Measurements from ENCODE around the gene MAPK7.

GRCh38 chr17:19385521-19385983 is 7.3 kb downstream of the MAPK7 start:
- TF ChIP-seq CTCF (IDR thresholded peaks at IDR 0.05) = no peak
- TF ChIP-seq POLR2A (IDR thresholded peaks at IDR 0.05) = no peak
- TF ChIP-seq EP300 (IDR thresholded peaks at IDR 0.05) = no peak
